ENCODE results near the gene B9D2. TPM values are rescaled to one million over a fixed set of nuclear protein-coding genes. Genes with fewer than 3 reads are reported as not detected.
"Not testable (repeated sequence)": the region's sequence is repeated elsewhere in the genome, so short reads cannot be mapped to it uniquely, and the experiment has no call there.

B9D2 gene
- total and polyA plus RNA-seq, 2 experiments from 2014 or later = 6.0 to 9.6 TPM

DNA sequence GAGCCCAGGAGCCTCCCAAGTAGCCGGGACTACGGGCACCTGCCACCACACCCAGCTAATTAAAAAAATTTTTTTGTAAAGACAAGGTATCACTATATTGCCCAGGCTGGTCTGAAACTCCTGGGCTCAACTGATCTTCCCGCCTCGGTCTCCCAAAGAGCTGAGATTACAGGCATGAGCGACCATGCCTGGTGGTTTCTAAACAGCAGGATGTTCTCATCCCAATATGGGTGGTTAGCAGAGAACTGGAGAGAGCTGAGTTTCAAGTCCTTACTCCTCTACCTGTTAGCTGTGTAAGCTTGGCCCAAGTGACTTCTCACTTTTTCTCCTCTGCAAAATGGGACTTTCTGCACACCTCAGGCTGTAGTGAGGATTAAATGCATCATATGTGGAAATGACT lies 20.4 kb upstream of the B9D2 start:
- no peaks in the 10 kb centered on the region for H3K79me2 ChIP-seq
- H3K4me2 ChIP-seq = no peak overlapping the region
- no peak for DNase-seq (ENCODE audit: low spot score)
- 89% methylated on average over 5 of the region's 5 CpGs for WGBS (ENCODE audit: low lambda C conversion rate, missing lambda C conversion rate)
- H3K9me2 ChIP-seq (replicated peaks; ENCODE audit: insufficient read depth) = no peaks in the 10 kb centered on the region
- no peaks in the 10 kb centered on the region for H3K4me1 ChIP-seq (ENCODE audit: insufficient read depth)
- no peak overlapping the region for H3K4me3 ChIP-seq
- no peaks in the 10 kb centered on the region for H4K20me1 ChIP-seq (ENCODE audit: insufficient read depth, poor library complexity, severe bottlenecking)
- TF ChIP-seq, protein P1, sequence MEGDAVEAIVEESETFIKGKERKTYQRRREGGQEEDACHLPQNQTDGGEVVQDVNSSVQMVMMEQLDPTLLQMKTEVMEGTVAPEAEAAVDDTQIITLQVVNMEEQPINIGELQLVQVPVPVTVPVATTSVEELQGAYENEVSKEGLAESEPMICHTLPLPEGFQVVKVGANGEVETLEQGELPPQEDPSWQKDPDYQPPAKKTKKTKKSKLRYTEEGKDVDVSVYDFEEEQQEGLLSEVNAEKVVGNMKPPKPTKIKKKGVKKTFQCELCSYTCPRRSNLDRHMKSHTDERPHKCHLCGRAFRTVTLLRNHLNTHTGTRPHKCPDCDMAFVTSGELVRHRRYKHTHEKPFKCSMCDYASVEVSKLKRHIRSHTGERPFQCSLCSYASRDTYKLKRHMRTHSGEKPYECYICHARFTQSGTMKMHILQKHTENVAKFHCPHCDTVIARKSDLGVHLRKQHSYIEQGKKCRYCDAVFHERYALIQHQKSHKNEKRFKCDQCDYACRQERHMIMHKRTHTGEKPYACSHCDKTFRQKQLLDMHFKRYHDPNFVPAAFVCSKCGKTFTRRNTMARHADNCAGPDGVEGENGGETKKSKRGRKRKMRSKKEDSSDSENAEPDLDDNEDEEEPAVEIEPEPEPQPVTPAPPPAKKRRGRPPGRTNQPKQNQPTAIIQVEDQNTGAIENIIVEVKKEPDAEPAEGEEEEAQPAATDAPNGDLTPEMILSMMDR (IDR thresholded peaks at IDR 0.05; ENCODE audit: poor library complexity) = no peak
- TF ChIP-seq EZH2 (IDR thresholded peaks at IDR 0.05; ENCODE audit: borderline replicate concordance) (no peak), EZH2phosphoT487 (IDR thresholded peaks at IDR 0.05; ENCODE audit: low read depth, severe bottlenecking, unreplicated experiment) (no peak)
- no peaks in the 10 kb centered on the region for H3K9me3 ChIP-seq (ENCODE audit: low read depth)
- H3K27me3 ChIP-seq = no peaks in the 10 kb centered on the region
- no peaks in the 10 kb centered on the region for H3K36me3 ChIP-seq (replicated peaks; ENCODE audit: insufficient read depth, low read depth)
- no peak overlapping the region for H3K27ac ChIP-seq
- H2AFZ ChIP-seq = no peak overlapping the region

DNA sequence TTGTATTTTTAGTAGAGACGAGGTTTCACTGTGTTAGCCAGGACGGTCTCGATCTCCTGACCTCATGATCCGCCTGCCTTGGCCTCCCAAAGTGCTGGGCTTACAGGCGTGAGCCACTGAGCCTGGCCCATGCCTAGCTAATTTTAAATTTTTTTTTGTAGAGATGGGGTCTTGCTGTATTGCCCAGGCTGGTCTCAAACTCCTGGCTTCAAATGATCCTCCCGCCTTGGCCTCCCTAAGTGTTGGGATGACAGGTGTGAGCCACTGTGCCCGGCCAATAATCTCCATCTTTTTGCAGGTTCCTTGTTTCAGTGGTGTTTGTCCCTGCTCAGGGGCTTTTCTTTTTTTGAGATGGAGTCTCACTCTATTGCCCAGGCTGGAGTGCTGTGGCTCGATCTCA lies 17.6 kb upstream of the B9D2 start:
- H2AFZ ChIP-seq; H3K27me3 ChIP-seq; H3K4me2 ChIP-seq; H3K36me3 ChIP-seq (replicated peaks; ENCODE audit: insufficient read depth, low read depth); H3K79me2 ChIP-seq; H3K9me2 ChIP-seq (replicated peaks; ENCODE audit: insufficient read depth); H3K27ac ChIP-seq; H3K9me3 ChIP-seq (ENCODE audit: low read depth); H3K4me1 ChIP-seq (ENCODE audit: insufficient read depth); H4K20me1 ChIP-seq (ENCODE audit: insufficient read depth, poor library complexity, severe bottlenecking); DNase-seq (ENCODE audit: low spot score); H3K4me3 ChIP-seq: not testable (repeated sequence)
- 96% methylated on average over 8 of the region's 8 CpGs for WGBS (ENCODE audit: low lambda C conversion rate, missing lambda C conversion rate)

DNA sequence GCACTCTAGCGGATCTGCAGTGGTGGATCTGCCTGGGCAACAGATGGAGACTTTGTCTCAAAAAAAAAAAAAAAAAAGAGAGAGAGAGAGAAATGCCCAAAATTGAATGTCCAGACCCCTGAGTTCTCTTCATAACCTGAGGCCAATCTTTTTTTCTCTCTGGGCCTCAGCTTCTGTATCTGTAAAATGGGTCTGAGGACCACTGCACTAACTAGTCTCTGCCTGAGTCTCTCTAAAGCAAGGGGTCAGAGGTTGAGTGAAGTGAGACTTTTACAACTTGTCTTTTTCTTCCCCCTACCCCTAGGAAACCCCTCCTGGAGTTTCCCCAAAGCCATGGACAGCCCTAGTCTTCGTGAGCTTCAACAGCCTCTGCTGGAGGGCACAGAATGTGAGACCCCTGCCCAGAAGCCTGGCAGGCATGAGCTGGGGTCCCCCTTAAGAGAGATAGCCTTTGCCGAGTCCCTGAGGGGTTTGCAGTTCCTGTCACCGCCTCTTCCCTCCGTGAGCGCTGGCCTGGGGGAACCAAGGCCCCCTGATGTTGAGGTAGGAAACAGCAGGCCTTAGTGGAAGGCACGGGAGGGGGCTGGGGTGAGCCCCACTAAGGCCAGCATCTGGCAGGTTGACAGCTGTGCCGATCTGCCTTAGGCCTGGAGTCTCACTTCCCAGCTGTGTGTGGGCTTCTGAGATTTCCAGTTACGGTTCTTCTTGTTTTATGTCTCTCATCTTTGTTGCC lies 14.2 kb upstream of the B9D2 start:
- H4K20me1 ChIP-seq (ENCODE audit: insufficient read depth, poor library complexity, severe bottlenecking) = no peaks in the 10 kb centered on the region
- no peak overlapping the region for H2AFZ ChIP-seq
- H3K27ac ChIP-seq = peak overlapping the region; percentile 34
- DNase-seq (ENCODE audit: low spot score) = peak; percentile 56
- no peaks in the 10 kb centered on the region for H3K9me3 ChIP-seq (ENCODE audit: low read depth)
- H3K79me2 ChIP-seq = peaks cover 10% of the 10 kb centered on the region
- no peaks in the 10 kb centered on the region for H3K36me3 ChIP-seq (replicated peaks; ENCODE audit: insufficient read depth, low read depth)
- 60% methylated on average over 9 of the region's 9 CpGs for WGBS (ENCODE audit: low lambda C conversion rate, missing lambda C conversion rate)
- H3K27me3 ChIP-seq = no peaks in the 10 kb centered on the region
- TF ChIP-seq EZH2 (IDR thresholded peaks at IDR 0.05; ENCODE audit: borderline replicate concordance) (no peak), EZH2phosphoT487 (IDR thresholded peaks at IDR 0.05; ENCODE audit: low read depth, severe bottlenecking, unreplicated experiment) (no peak)
- TF ChIP-seq, protein P1 (IDR thresholded peaks at IDR 0.05; ENCODE audit: poor library complexity) = peak; percentile 25
- H3K4me1 ChIP-seq (ENCODE audit: insufficient read depth) = peaks cover 14% of the 10 kb centered on the region
- H3K9me2 ChIP-seq (replicated peaks; ENCODE audit: insufficient read depth) = no peaks in the 10 kb centered on the region
- no peak overlapping the region for H3K4me3 ChIP-seq
- H3K4me2 ChIP-seq = peak overlapping the region; percentile 48

DNA sequence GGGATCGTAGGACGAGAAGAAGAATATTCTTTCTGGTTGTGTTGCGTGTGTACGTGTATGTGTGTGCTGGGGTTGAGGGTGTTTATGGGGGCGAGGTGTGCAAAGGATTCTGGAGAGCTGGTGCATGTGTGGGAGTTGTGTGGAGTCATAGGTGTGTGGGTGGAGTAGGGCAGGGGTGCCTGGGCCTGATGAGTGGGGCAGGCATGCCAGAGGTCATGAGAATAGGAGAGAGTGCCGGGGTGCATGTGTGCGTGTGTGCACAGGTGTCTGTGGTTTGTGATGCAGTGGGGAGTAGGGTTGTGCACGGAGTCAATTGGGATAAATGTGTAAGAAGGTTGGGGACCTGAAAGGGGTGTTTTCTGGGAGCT lies 13.0 kb upstream of the B9D2 start:
- H3K27ac ChIP-seq = peak overlapping the region; percentile 74
- H4K20me1 ChIP-seq (ENCODE audit: insufficient read depth, poor library complexity, severe bottlenecking) = peaks cover 4% of the 10 kb centered on the region
- H2AFZ ChIP-seq = peak overlapping the region; percentile 92
- 65% methylated on average over 8 of the region's 8 CpGs for WGBS (ENCODE audit: low lambda C conversion rate, missing lambda C conversion rate)
- H3K9me3 ChIP-seq (ENCODE audit: low read depth) = no peaks in the 10 kb centered on the region
- H3K36me3 ChIP-seq (replicated peaks; ENCODE audit: insufficient read depth, low read depth) = no peaks in the 10 kb centered on the region
- H3K9me2 ChIP-seq (replicated peaks; ENCODE audit: insufficient read depth) = no peaks in the 10 kb centered on the region
- TF ChIP-seq EZH2 (IDR thresholded peaks at IDR 0.05; ENCODE audit: borderline replicate concordance) (no peak), EZH2phosphoT487 (IDR thresholded peaks at IDR 0.05; ENCODE audit: low read depth, severe bottlenecking, unreplicated experiment) (no peak)
- TF ChIP-seq, protein P1 (IDR thresholded peaks at IDR 0.05; ENCODE audit: poor library complexity) = no peak
- H3K4me1 ChIP-seq (ENCODE audit: insufficient read depth) = peaks cover 14% of the 10 kb centered on the region
- no peak for DNase-seq (ENCODE audit: low spot score)
- H3K27me3 ChIP-seq = no peaks in the 10 kb centered on the region
- peaks cover 21% of the 10 kb centered on the region for H3K79me2 ChIP-seq
- peak overlapping the region; percentile 80 for H3K4me3 ChIP-seq
- peak overlapping the region; percentile 95 for H3K4me2 ChIP-seq

Measured in hepatocyte (in vitro differentiated cells).